HG03095 (cell line): Measurements from ENCODE around the gene EMC6.
A peak's percentile ranks its signal among the peaks of the same experiment; 100 is the strongest.
"Not testable (repeated sequence)": the region's sequence is repeated elsewhere in the genome, so short reads cannot be mapped to it uniquely, and the experiment has no call there.

Experiments used
- ATAC-seq: cut with Tn5 transposase; IDR thresholded peaks from one replicate; pipeline ENCODE4 v1.9.1; 2021; ENCODE audit warnings: moderate library complexity; ENCODE audit not compliant: unreplicated experiment

EMC6 gene

DNA sequence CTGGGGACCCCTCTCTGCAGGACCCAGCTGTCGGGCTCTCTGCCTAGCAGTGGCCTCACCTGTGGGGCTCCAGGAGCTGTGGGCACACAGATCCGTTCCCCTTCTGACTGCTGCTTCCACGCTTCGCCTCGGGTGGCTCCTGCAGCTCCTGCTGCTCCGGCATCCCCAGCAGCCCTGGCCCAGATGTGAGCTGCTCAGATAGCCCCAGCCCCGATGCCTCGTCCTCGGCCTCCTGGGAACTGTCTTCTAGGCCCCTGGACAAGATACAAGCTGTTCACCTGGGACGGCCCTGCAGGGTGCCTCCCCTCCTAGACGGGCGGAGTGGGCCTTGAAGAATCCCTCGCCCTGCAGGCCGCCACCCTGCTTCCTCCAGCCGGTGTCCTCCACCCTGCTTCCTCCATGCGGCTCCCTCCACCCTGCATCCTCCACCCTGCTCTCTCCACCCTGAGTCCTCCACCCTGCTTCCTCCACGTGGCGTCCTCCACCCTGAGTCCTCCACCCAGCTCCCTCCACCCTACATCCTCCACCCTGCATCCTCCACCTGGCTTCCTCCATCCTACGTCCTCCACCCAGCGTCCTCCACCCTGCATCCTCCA, 11.0 kb downstream of the EMC6 start:
- no peak for ATAC-seq

GRCh38 chr17:3681057-3681456, 12.4 kb downstream of the EMC6 start:
- no peak for ATAC-seq

DNA sequence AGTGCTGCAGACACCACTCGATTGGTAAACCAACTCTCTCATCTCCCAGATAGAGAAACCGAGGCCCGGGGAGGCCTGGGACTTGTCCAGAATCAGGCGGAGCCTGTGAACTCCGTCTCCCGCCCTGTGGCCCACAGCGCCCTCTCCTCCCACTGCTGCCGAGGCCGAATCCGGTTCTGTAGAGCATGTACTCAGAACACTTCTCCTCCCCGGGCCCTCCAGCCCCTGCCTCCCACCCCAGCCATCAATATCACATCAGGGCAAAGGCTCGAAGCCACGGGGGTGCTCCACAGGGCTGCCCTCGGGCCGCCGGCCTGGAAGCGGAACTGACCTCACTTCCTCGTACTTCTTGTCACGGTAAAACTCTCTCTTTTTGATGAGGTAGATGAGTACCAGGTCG, 13.0 kb downstream of the EMC6 start:
- ATAC-seq: no peak

DNA sequence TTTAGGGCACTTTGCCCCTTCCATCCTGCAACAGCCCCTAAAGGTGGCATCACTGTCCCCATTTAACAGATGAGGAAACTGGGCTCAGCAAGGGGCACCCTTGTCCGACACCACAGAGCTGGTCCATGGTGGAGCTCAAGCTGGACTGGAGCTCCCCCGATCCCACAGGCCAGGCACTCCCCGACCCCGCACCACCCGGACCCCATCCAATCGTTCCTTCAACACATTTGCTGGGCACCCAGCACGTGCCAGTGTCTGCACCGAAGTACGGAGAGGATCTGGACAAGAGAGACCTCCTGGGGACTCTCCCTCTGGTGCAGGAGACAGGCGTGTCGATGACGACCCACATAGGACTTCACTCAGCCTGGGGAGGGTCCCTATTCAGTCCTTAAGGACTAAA, 13.4 kb downstream of the EMC6 start:
- no peak for ATAC-seq

- peak; percentile 52 for ATAC-seq
Observed at GRCh38 chr17:3683054-3683511, 14.5 kb downstream of the EMC6 start.

- ATAC-seq: no peak
Observed at GRCh38 chr17:3685174-3685573, 16.6 kb downstream of the EMC6 start.

DNA sequence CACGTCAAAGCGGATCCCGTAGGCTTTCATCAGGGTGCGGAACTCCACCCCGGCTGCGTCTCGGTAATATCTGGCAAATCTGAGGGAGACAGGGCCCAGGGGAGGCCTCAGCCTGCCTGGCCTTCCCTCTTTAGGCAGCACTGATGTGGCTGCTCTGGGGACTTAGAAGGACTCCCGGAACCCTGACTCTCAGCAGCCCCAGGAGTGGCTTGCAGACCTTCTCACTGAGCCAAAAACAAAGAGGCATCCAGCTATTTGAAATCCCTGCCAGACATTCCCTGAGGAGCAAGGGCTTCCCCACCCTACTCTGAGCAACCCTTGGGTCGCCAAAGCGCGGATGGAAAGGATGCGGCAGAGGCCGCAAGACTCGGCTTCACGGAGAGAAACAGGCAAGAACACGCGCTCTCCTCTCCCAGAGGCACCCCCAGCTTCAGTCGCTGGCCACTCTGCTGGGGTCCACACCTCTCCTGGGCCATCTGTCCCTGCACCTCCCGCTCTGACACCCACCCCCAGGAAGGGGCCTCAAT, 19.5 kb downstream of the EMC6 start:
- no peak for ATAC-seq

- no peak for ATAC-seq
Observed at GRCh38 chr17:3688852-3689261, 20.2 kb downstream of the EMC6 start.

GRCh38 chr17:3689262-3690093, 20.9 kb downstream of the EMC6 start:
- no peak for ATAC-seq

- ATAC-seq: no peak
Observed at GRCh38 chr17:3690094-3690715, 21.6 kb downstream of the EMC6 start.

DNA sequence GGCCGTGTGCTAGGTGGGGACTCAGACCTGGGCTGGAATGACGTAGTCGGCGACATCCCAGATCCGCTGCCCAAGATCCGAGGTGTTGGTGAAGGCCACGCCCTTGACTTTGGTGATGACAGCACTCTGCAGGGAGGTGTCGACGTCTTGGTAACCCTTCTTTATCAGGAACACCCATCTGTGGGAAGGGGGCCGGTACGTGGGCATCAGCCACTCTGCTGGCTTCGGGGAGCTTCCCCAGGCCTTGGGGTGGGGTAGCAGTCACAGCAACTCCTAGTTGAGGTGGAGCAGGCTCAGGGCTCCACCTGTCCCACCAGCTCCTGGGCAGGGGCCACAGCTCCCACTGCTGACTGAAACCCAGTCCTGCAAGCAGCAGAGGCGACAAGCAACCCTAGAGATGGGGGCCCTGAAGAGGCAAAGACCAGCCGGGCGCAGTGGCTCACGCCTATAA, 23.0 kb downstream of the EMC6 start:
- ATAC-seq: no peak

DNA sequence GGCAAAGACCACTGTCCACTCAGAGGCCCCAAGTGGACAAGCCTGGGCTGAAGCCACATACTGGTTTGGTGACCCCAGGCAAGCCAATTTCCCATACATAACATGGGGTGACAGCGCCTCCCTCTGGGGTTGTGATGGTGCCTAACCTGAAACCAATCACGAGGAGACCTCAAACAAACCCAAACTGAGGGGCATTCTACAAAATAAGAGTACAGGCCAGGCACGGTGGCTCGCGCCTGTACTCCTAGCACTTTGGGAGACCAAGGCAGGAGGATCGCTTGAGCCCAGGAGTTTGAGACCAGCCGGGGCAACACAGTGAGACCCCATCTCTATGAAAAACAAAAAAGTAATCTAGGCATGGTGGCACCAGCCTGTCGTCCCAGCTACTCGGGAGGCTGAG, 23.7 kb downstream of the EMC6 start:
- ATAC-seq: no peak

GRCh38 chr17:3693141-3693540, 24.5 kb downstream of the EMC6 start:
- ATAC-seq: no peak

GRCh38 chr17:3693829-3694231, 25.2 kb downstream of the EMC6 start:
- ATAC-seq: peak; percentile 30

DNA sequence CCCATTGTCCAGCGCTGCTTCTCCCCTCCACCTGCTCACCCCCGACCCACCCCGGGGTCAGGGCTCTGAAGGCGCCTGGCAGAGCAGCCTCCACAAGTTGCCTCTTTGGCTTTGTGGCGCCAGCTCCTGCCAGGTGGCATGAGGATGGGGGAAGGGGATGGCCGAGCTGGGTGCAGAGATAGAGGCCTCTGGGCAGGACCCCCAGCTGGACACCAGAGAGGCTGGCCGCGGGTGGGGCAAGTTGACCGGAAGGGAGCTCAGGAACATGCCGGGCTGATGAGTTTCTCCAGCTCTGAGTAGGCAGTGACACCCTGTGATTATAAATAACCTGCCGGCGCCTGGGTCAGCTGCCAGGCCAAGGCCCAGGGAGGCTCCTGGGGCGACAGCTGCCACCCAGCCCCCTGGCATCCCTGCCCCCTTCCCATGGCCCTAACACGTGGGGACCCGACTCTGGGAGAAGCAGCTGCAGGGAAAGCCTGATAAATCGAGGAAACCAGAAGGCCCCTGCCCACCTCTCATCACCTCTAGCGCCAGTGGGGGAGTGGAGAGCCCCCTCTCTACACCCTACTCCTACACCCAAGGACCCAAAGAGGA, 26.6 kb downstream of the EMC6 start:
- ATAC-seq: no peak

GRCh38 chr17:3695723-3696411, 27.3 kb downstream of the EMC6 start, which contains the start of gene P2RX5:
Gene P2RX5, minus strand, starts transcription at chr17:3696155. Its CDS starts 150 bp downstream, at chr17:3696005.
- no peak for ATAC-seq

DNA sequence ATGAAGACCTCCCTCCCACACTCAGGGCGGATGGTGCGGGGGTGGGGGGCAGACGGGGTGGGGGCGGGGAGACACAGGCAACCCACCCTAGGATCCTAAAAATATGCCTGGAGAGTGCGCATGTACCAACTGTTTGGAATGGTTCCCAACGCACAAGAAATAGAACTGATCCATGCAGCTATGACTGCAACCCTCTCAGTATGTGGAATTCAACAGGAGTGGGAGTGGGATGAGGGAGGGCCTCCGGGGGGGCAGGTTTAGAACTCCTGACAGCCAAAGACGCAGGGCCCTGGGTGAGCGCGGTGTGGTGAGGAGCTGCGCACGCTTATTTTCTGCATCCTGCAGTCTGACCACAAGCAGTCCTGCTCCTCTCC, 28.5 kb downstream of the EMC6 start:
- no peak for ATAC-seq

DNA sequence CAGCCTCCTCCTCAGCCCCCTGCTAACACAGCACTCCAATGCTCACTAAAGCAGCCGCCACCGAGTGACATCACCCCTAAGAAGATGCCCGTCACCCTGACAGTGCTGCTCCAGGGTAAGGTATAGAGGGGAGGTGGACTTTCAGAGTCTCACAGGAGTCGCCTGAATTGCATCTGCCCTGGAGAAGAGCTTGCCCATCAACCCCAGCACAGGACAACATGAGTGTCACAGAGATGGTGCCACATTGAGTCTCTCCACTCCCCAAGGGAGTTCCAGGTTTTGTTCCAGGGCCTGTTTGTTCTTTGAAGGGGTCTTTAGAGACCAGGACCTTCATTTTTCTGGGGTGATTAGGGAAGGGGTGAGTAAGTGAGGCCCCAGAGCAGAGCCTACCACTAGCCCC, 29.5 kb downstream of the EMC6 start:
- ATAC-seq: no peak

DNA sequence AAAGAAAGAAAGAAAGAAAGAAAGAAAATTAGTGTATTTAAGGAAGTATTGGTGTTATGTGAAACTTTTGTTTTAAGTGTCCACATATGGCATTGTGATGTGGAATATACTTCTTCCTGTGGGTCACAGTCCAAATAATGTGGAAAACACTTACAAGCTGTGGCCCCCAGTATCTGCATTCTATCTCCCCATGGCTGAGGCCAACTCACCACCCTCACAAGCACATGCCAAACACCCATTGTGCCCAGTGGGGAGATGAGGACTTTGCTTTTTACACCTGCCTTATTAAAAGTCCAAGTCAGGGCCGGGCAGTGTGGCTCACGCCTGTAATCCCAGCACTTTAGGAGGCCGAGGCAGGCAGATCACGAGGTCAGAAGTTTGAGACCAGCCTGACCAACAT, 31.3 kb downstream of the EMC6 start:
- ATAC-seq: no peak

GRCh38 chr17:3702041-3702539, 33.5 kb downstream of the EMC6 start:
- not testable (repeated sequence) for ATAC-seq
